A549 (cell line): ENCODE measurements around the gene SLC26A1. TPM values are rescaled to one million over a fixed set of nuclear protein-coding genes. Genes with fewer than 3 reads are reported as not detected.

Source experiments
- ATAC-seq, 2 experiments: fragments of 200-7000 bp in 1 of 2; fragments of >200 bp in 1 of 2; cut with Nextera tagmentation in 1 of 2; cut with Tn5 transposase in 1 of 2; 3 replicates each; pipeline versions ENCODE4 v1.8.0 to v1.9.1; 2018 to 2020; ENCODE audit warnings: mild to moderate bottlenecking in 1 of 2, moderate library complexity in 1 of 2
- CTCF ChIA-PET: fragments of 300-600 bp; sonication (Branson Sonifier 250); formaldehyde crosslinking; extraction: SDS; loops from one replicate; lab custom pipeline; 2021; ENCODE audit warnings: antibody characterized with exemption, inconsistent platforms; lab: Yijun Ruan, JAX
- POLR2A ChIA-PET: fragments of 350-600 bp; formaldehyde crosslinking; extraction: SDS; loops from one replicate; lab custom pipeline; 2021; ENCODE audit warnings: antibody characterized with exemption, inconsistent platforms; lab: Yijun Ruan, JAX
- DNase-seq, 2 experiments: peaks; one replicate each; pipeline versions ENCODE4 v3.0.0 to v3.0.0-alpha.2; 2011 to 2016; ENCODE audit warnings: low read depth in 1 of 2, low spot score in 1 of 2
- FAIRE-seq: peaks from 2 replicates; lab custom pipeline; 2011; peaks lifted over from hg19 to GRCh38; lab: Jason Lieb, UNC
- H3K27ac ChIP-seq, 2 experiments: fragments of >200 bp; sonication (Bioruptor Twin); formaldehyde crosslinking; 3 replicates each; pipeline ENCODE4 v1.5.1; 2016 to 2017
- H3K4me1 ChIP-seq: fragments of >200 bp; sonication (Bioruptor Twin); formaldehyde crosslinking; 3 replicates; pipeline ENCODE4 v1.6.1; 2016
- H3K4me2 ChIP-seq: fragments of >200 bp; sonication (Bioruptor Twin); formaldehyde crosslinking; 3 replicates; pipeline ENCODE4 v1.6.1; 2016
- H3K4me3 ChIP-seq: fragments of >200 bp; sonication (Bioruptor Twin); formaldehyde crosslinking; 3 replicates; pipeline ENCODE4 v1.5.1; 2016
- H3K9me3 ChIP-seq: fragments of >200 bp; sonication (Bioruptor Twin); formaldehyde crosslinking; 3 replicates; pipeline ENCODE4 v1.6.1; 2016
- CBX2 ChIP-seq: fragments of 200-600 bp; sonication (generic); IDR thresholded peaks from 2 replicates; pipeline ENCODE4 v1.6.1; 2016; ENCODE audit warnings: low read depth, mild to moderate bottlenecking, borderline replicate concordance
- FOXS1 ChIP-seq: fragments of 250-450 bp; sonication (Bioruptor Pico); IDR thresholded peaks from 2 replicates; pipeline ENCODE4 v1.5.0; 2020; ENCODE audit warnings: mild to moderate bottlenecking, moderate library complexity
- JUNB ChIP-seq: fragments of >200 bp; sonication (Bioruptor Twin); formaldehyde crosslinking; IDR thresholded peaks from 2 replicates; pipeline ENCODE4 v1.6.1; 2016
- NFE2L2 ChIP-seq: fragments of 150-350 bp; conservative IDR thresholded peaks from 2 replicates; pipeline ENCODE4 v1.6.1; 2014; ENCODE audit warnings: low read length
- NR3C1 ChIP-seq: fragments of >200 bp; sonication (Bioruptor Twin); formaldehyde crosslinking; IDR thresholded peaks from 3 replicates; pipeline ENCODE4 v1.6.1; 2017
- SMC3 ChIP-seq: fragments of >200 bp; sonication (Bioruptor Twin); formaldehyde crosslinking; IDR thresholded peaks from 3 replicates; pipeline ENCODE4 v1.6.1; 2018; ENCODE audit warnings: inconsistent platforms
- ZNF302 ChIP-seq: fragments of 250-450 bp; sonication (Bioruptor Pico); IDR thresholded peaks from 2 replicates; pipeline ENCODE4 v1.9.0; 2021; ENCODE audit warnings: inconsistent platforms, mild to moderate bottlenecking, moderate library complexity
- WGBS: methylation state at CpG from one replicate; pipeline ENCODE4 v1.1.6; 2017; ENCODE audit errors: missing lambda C conversion rate; 5-methylcytosine and 5-hydroxymethylcytosine counted together
- polyA plus RNA-seq, 4 experiments: library from polyadenylated mRNA; depleted of rRNA in 3 of 4; stranded (reverse); fragments of >200 nt; fragmentation: RNase III in 1 of 4; extraction: RNeasy Plus Mini Kit Qiagen cat#74134 plus additional on column Dnase treatment in 1 of 4; gene quantifications; 2 replicates in 3 of 4; 3 replicates in 1 of 4; pipeline ENCODE4 v1.2.3, GENCODE V29; 2011 to 2017
- TF ChIP-seq, protein P1 (sequence below): IDR thresholded peaks from 2 replicates; pipeline ENCODE4 v1.6.1; 2012
- TF ChIP-seq, protein P2 (sequence below): fragments of >200 bp; sonication (Bioruptor Twin); formaldehyde crosslinking; IDR thresholded peaks from 3 replicates; pipeline ENCODE4 v1.5.1; 2016
- TF ChIP-seq, protein P3 (sequence below): fragments of 200-600 bp; sonication (generic); IDR thresholded peaks from 2 replicates; pipeline ENCODE4 v1.6.1; 2016; ENCODE audit warnings: antibody characterized with exemption, mild to moderate bottlenecking, moderate library complexity
- TF ChIP-seq, protein P4 (sequence below): fragments of 450-650 bp; IDR thresholded peaks from 2 replicates; pipeline ENCODE4 v1.6.1; 2014; ENCODE audit warnings: antibody characterized with exemption

The SLC26A1 gene
- polyA plus RNA-seq, 2 of the 4 experiments (the other 2 are of a cell fraction) = 0.23 to 0.61 TPM

DNA sequence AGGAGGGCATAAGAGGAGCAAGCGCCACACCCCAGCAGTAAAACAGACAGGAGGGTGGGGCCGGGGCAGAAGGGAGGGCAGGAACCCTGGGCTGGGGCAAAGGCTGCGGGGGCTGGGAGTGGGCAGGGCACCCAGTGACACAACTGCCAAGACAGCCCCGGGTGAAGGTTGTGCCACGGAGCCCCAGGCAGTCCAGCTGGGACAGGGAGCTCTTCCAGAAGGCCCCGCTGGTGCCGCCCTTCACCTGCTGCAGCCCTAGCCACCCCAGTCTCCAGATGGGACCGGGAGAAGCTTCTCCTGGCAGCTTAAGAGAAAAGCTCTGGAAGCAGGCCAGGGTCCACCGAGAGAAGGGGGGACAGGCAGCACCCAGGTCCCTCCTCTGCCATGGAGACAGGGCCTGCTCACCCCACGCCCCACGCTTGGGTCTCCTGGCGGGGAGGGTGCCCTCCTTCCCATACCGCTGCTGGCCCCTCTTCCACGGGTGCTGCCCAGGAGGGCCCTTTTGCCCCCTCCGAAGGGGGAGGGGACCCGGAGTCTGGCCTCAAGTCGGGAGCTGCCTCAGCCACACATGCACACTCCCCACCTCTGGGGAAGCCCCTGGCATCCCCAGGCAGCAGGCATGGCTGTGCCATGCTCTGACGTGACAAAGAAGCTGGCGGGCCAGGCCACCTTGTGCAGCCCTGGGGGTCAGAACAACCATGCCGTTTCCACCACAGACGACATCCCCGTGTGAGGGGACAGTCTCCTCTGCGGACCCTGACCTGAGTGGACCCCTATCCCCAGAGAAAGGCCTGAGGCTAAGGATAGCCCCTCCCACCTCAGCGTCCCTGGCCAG lies 21.3 kb downstream of the SLC26A1 start:
- TF ChIP-seq, protein P1, sequence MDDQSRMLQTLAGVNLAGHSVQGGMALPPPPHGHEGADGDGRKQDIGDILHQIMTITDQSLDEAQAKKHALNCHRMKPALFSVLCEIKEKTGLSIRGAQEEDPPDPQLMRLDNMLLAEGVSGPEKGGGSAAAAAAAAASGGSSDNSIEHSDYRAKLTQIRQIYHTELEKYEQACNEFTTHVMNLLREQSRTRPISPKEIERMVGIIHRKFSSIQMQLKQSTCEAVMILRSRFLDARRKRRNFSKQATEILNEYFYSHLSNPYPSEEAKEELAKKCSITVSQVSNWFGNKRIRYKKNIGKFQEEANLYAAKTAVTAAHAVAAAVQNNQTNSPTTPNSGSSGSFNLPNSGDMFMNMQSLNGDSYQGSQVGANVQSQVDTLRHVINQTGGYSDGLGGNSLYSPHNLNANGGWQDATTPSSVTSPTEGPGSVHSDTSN = no peak
- TF ChIP-seq SMC3 (no peak), NR3C1 (no peak), FOXS1 (CRISPR knock-in tag) (no peak), NFE2L2 (no peak), CBX2 (no peak)
- TF ChIP-seq, protein P2, sequence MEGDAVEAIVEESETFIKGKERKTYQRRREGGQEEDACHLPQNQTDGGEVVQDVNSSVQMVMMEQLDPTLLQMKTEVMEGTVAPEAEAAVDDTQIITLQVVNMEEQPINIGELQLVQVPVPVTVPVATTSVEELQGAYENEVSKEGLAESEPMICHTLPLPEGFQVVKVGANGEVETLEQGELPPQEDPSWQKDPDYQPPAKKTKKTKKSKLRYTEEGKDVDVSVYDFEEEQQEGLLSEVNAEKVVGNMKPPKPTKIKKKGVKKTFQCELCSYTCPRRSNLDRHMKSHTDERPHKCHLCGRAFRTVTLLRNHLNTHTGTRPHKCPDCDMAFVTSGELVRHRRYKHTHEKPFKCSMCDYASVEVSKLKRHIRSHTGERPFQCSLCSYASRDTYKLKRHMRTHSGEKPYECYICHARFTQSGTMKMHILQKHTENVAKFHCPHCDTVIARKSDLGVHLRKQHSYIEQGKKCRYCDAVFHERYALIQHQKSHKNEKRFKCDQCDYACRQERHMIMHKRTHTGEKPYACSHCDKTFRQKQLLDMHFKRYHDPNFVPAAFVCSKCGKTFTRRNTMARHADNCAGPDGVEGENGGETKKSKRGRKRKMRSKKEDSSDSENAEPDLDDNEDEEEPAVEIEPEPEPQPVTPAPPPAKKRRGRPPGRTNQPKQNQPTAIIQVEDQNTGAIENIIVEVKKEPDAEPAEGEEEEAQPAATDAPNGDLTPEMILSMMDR = no peak
- TF ChIP-seq, protein P3, sequence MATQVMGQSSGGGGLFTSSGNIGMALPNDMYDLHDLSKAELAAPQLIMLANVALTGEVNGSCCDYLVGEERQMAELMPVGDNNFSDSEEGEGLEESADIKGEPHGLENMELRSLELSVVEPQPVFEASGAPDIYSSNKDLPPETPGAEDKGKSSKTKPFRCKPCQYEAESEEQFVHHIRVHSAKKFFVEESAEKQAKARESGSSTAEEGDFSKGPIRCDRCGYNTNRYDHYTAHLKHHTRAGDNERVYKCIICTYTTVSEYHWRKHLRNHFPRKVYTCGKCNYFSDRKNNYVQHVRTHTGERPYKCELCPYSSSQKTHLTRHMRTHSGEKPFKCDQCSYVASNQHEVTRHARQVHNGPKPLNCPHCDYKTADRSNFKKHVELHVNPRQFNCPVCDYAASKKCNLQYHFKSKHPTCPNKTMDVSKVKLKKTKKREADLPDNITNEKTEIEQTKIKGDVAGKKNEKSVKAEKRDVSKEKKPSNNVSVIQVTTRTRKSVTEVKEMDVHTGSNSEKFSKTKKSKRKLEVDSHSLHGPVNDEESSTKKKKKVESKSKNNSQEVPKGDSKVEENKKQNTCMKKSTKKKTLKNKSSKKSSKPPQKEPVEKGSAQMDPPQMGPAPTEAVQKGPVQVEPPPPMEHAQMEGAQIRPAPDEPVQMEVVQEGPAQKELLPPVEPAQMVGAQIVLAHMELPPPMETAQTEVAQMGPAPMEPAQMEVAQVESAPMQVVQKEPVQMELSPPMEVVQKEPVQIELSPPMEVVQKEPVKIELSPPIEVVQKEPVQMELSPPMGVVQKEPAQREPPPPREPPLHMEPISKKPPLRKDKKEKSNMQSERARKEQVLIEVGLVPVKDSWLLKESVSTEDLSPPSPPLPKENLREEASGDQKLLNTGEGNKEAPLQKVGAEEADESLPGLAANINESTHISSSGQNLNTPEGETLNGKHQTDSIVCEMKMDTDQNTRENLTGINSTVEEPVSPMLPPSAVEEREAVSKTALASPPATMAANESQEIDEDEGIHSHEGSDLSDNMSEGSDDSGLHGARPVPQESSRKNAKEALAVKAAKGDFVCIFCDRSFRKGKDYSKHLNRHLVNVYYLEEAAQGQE = no peak
- no peak; a peak in 1 of 6 replicates for ATAC-seq
- peak overlapping the region; percentile 84; the same call in 2 of the 3 replicates for H3K4me3 ChIP-seq
- peak overlapping the region; percentile 97 for H3K4me2 ChIP-seq
- no peak for FAIRE-seq
- WGBS = 66% methylated on average over 11 of the region's 24 CpGs
- H3K27ac ChIP-seq = peak overlapping the region in 1 of 2 experiments; percentile 85; a peak in 3 of 6 replicates
- H3K9me3 ChIP-seq = no peaks in the 10 kb centered on the region
- peaks cover 14% of the 10 kb centered on the region; the same call in 2 of the 3 replicates for H3K4me1 ChIP-seq
- CTCF ChIA-PET = no interaction called here
- DNase-seq = no peak
- POLR2A ChIA-PET = no interaction called here

DNA sequence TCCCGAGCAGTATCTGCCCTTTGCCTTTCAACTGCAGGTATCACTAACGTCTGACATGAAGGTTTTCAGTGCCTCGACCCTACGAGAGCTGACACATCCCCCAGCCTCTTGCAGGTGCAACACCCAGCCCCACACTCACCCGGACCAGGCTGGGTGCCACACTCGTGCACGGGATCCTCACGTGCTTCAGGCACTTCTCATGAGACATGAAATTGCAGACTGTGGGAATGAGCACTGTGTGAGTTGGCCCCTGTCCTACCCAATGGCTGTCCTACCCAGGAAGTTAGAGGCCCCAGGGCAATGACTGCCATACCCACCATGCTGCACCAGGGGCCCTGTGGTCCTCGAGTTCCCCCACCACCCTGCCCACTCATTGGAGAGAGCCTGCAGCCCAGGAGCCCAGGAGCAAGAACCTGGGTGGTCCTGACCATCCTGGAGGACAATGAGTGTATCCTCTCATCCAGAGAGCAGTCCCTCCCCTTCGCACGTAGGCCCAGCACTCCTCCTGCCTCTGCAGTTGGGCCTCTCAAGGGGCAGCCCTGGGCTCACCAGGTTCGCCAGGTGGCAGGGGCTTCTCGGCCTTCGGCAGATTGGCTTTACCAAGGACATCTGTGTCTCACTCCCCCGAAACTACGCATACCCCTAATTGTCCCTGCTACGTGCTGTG lies 22.2 kb downstream of the SLC26A1 start:
- FAIRE-seq (no peak), ATAC-seq (no peak), DNase-seq (no peak)
- WGBS = 91% methylated on average over 7 of the region's 17 CpGs
- no peak overlapping the region for H3K4me3 ChIP-seq
- POLR2A ChIA-PET = no interaction called here
- no peaks in the 10 kb centered on the region for H3K9me3 ChIP-seq
- H3K4me1 ChIP-seq = peaks cover 14% of the 10 kb centered on the region; the same call in 2 of the 3 replicates
- CTCF ChIA-PET = interaction anchor here (0.7 to 1.2 kb wide), 2 partner anchors 16 to 229 kb away, joined by 3 read pairs; partner anchors contain the start of gene IDUA
- no peak overlapping the region for H3K27ac ChIP-seq
- TF ChIP-seq JUNB = no peak
- H3K4me2 ChIP-seq = no peak overlapping the region

DNA sequence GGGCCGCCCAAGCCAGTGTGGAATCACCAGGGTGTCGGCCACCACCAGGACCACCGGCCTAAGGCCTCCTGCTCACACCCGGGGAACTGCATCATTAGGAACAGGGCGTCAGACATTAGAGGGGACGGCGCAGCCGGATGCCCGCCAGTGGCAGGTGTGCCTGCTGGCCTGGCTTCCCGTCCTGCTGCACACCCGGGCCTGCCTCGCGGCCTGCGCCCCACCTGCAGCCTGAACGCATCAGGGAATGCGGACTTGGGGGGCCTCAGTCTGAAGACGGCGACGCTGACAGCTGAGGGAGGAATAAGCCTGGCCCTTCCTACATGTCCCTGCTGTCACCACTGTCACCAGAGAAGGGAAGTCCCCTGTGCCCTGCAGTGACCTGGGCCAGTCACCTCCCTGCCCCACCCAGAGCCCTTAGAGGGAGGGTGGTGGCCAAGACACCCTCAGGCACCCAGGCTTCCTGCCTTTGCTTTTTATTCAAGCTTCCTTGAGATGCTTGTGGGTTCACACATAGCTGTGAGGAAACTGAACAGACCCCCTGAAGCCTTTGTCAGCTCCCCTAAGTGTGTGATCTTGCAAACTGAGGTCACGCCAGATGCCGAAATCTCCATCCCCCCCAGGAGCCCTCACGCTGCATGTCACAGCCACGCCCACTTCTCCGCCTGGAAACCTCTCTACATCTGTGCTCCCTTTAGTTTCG lies 23.0 kb downstream of the SLC26A1 start:
- ATAC-seq (no peak), FAIRE-seq (no peak), DNase-seq (no peak)
- H3K4me3 ChIP-seq = no peak overlapping the region
- no peaks in the 10 kb centered on the region for H3K9me3 ChIP-seq
- TF ChIP-seq ZNF302 (CRISPR knock-in tag) = no peak
- TF ChIP-seq, protein P4, sequence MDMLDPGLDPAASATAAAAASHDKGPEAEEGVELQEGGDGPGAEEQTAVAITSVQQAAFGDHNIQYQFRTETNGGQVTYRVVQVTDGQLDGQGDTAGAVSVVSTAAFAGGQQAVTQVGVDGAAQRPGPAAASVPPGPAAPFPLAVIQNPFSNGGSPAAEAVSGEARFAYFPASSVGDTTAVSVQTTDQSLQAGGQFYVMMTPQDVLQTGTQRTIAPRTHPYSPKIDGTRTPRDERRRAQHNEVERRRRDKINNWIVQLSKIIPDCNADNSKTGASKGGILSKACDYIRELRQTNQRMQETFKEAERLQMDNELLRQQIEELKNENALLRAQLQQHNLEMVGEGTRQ = no peak
- TF ChIP-seq, protein P1 = no peak
- ChIA-PET CTCF (interaction anchor here (0.7 to 1.2 kb wide), 2 partner anchors 17 to 228 kb away, joined by 3 read pairs; partner anchors contain the start of gene IDUA), POLR2A (no interaction called here)
- H3K27ac ChIP-seq = no peak overlapping the region
- H3K4me1 ChIP-seq = peaks cover 14% of the 10 kb centered on the region; the same call in 2 of the 3 replicates
- WGBS = 89% methylated on average over 13 of the region's 25 CpGs
- H3K4me2 ChIP-seq = no peak overlapping the region
